Measurements from ENCODE around the gene SLC52A3.

DNA sequence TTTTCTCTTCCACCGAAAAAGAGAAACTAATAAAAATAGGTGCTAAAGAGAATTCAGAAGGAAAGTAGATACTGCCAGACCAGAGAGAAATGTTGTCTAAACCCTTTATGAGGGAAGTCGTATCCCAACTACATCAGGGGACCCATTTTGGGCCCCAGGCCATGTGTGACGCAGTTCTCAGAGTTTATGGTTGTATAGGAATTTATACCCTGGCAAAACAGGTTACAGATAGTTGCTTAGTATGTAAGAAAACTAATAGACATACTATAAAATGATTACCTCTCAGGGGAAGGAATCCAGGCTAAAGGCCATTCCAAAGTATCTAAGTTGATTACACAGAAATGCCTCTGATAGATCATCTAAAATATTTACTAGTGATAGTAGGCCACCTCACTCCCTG, 28.6 kb upstream of the SLC52A3 start:
- TF ChIP-seq EP300 (IDR thresholded peaks at IDR 0.05; ENCODE audit: low read depth in 2 of 2, low read length in 2 of 2) (no peak), EP300 (CRISPR knock-in tag; IDR thresholded peaks at IDR 0.05; ENCODE audit: borderline replicate concordance) (no peak), TRAFD1 (CRISPR knock-in tag; IDR thresholded peaks at IDR 0.05; ENCODE audit: borderline replicate concordance) (no peak)
